HCT116 (cell line): Measurements from ENCODE around the gene COL18A1. TPM values are rescaled to one million over a fixed set of nuclear protein-coding genes. Genes with fewer than 3 reads are reported as not detected.

ENCODE experiments used
- ATAC-seq: fragments of 200-7000 bp; cut with Tn5 transposase; 2 replicates; pipeline ENCODE4 v1.9.1; 2020; ENCODE audit warnings: mild to moderate bottlenecking, moderate library complexity
- BruUV-seq: library from RNA; stranded (reverse); fragments of 400-500 nt; replicated peaks from 2 replicates; lab custom pipeline; 2021; lab: Mats Ljungman, UMichigan
- CTCF ChIA-PET: fragments of 300-600 bp; sonication (Branson Sonifier 250); formaldehyde crosslinking; loops from one replicate; lab custom pipeline; 2021; ENCODE audit warnings: antibody characterized with exemption; lab: Charles Lee
- POLR2A ChIA-PET: fragments of 300-600, 350-600 bp; sonication (Branson Sonifier 250); formaldehyde crosslinking; loops from one replicate; lab custom pipeline; 2021; ENCODE audit warnings: antibody characterized with exemption; lab: Charles Lee
- RAD21 ChIA-PET, 2 experiments: fragments of 300-600 bp; sonication (Branson Sonifier 250); formaldehyde crosslinking; loops; one replicate each; lab custom pipeline; 2023; ENCODE audit warnings: low total read pairs in 2 of 2; ENCODE audit not compliant: uncharacterized antibody in 2 of 2, unreplicated experiment in 2 of 2, low non-redundant PET in 1 of 2; lab: Charles Lee
- DNase-seq: peaks from one replicate; pipeline ENCODE4 v3.0.0-alpha.2; 2010; ENCODE audit warnings: low read depth, low spot score
- H2AFZ ChIP-seq: fragments of 200-600 bp; shearing (Covaris generic), sonication (generic); 2 replicates; pipeline ENCODE4 v1.6.1; 2017; ENCODE audit warnings: low read depth, mixed run types, mixed read lengths, antibody characterized with exemption, low read length; ENCODE audit not compliant: poor library complexity, severe bottlenecking
- H3K27ac ChIP-seq: 2 replicates; pipeline ENCODE4 v1.5.1; 2012; ENCODE audit warnings: low read depth, low read length
- H3K27me3 ChIP-seq: fragments of 200-600 bp; sonication (generic); 2 replicates; pipeline ENCODE4 v1.6.1; 2016; ENCODE audit warnings: mixed run types, low read length, mixed read lengths; ENCODE audit not compliant: insufficient read depth
- H3K36me3 ChIP-seq, 2 experiments: fragments of 200-500 bp in 1 of 2; fragments of 200-600 bp in 1 of 2; sonication (Bioruptor generic) in 1 of 2; sonication (generic) in 1 of 2; 2 replicates each; pipeline versions ENCODE4 v1.5.1 to v1.6.1; 2014 to 2016; ENCODE audit warnings: low read length in 2 of 2, inconsistent platforms in 1 of 2, mixed read lengths in 1 of 2, mixed run types in 1 of 2; ENCODE audit not compliant: insufficient read depth in 2 of 2, control insufficient read depth in 1 of 2
- H3K4me1 ChIP-seq, 2 experiments: fragments of 200-600 bp in 1 of 2; sonication (generic) in 1 of 2; 2 replicates each; pipeline versions ENCODE4 v1.5.1 to v1.6.1; 2012 to 2017; ENCODE audit warnings: low read length in 2 of 2, inconsistent platforms in 1 of 2, mild to moderate bottlenecking in 1 of 2, mixed read lengths in 1 of 2, mixed run types in 1 of 2, moderate library complexity in 1 of 2; ENCODE audit not compliant: insufficient read depth in 2 of 2, control insufficient read depth in 1 of 2
- H3K4me2 ChIP-seq: fragments of 200-600 bp; sonication (generic); 2 replicates; pipeline ENCODE4 v1.6.1; 2017; ENCODE audit warnings: mixed run types, low read length, mixed read lengths
- H3K4me3 ChIP-seq, 2 experiments: fragments of 200-600 bp in 1 of 2; sonication (generic) in 1 of 2; replicated peaks in 1 of 2; 2 replicates each; pipeline ENCODE4 v1.5.1; 2011 to 2016; ENCODE audit warnings: low read length in 2 of 2, control low read depth in 1 of 2, low read depth in 1 of 2, mild to moderate bottlenecking in 1 of 2, mixed read lengths in 1 of 2, mixed run types in 1 of 2
- H3K79me2 ChIP-seq: fragments of 200-600 bp; sonication (generic); 2 replicates; pipeline ENCODE4 v1.6.1; 2017; ENCODE audit warnings: mild to moderate bottlenecking, mixed run types, low read length, moderate library complexity, mixed read lengths; ENCODE audit not compliant: insufficient read depth
- H3K9ac ChIP-seq: fragments of 200-600 bp; sonication (generic); 2 replicates; pipeline ENCODE4 v1.6.1; 2016; ENCODE audit warnings: low read length, mixed read lengths
- H3K9me2 ChIP-seq: fragments of 200-600 bp; sonication (generic), shearing (Covaris generic); 2 replicates; pipeline ENCODE4 v1.6.1; 2017; ENCODE audit warnings: mixed run types, mild to moderate bottlenecking, moderate library complexity; ENCODE audit not compliant: insufficient read depth
- H3K9me3 ChIP-seq, 2 experiments: fragments of 200-500 bp in 1 of 2; fragments of 200-600 bp in 1 of 2; sonication (Bioruptor generic) in 1 of 2; sonication (generic) in 1 of 2; 2 replicates each; pipeline ENCODE4 v1.6.1; 2014 to 2017; ENCODE audit warnings: low read length in 2 of 2, mixed read lengths in 2 of 2, inconsistent platforms in 1 of 2, low read depth in 1 of 2, mild to moderate bottlenecking in 1 of 2, mixed run types in 1 of 2, moderate library complexity in 1 of 2; ENCODE audit not compliant: control insufficient read depth in 1 of 2, insufficient read depth in 1 of 2
- H4K20me1 ChIP-seq: fragments of 200-600 bp; sonication (generic), shearing (Covaris generic); 2 replicates; pipeline ENCODE4 v1.6.1; 2017; ENCODE audit warnings: mixed run types, mild to moderate bottlenecking, moderate library complexity; ENCODE audit not compliant: insufficient read depth
- CBX3 ChIP-seq: IDR thresholded peaks from 2 replicates; pipeline ENCODE4 v1.6.1; 2012; ENCODE audit warnings: low read depth
- MAX ChIP-seq: IDR thresholded peaks from 2 replicates; pipeline ENCODE4 v1.6.1; 2012
- POLR2AphosphoS5 ChIP-seq: IDR thresholded peaks from 2 replicates; pipeline ENCODE4 v1.6.1; 2011; ENCODE audit warnings: mild to moderate bottlenecking, low read depth, low read length, moderate library complexity
- YY1 ChIP-seq: IDR thresholded peaks from 2 replicates; pipeline ENCODE4 v1.6.1; 2011; ENCODE audit warnings: low read length, low read depth, moderate library complexity, mild to moderate bottlenecking; ENCODE audit not compliant: insufficient replicate concordance; ENCODE audit errors: extremely low read depth
- intact Hi-C: fragments of 100-400 bp; cut with micrococcal nuclease; formaldehyde crosslinking; loops from 2 replicates; pipeline ENCODE4 v1.10.0; 2022
- total RNA-seq: library from RNA; stranded (reverse); gene quantifications from one replicate; pipeline ENCODE4 v1.2.1, GENCODE V29; 2021; ENCODE audit not compliant: unreplicated experiment
- TF ChIP-seq, protein P1 (sequence below), 3 experiments: fragments of 200-600 bp in 1 of 3; sonication (generic) in 1 of 3; IDR thresholded peaks in 2 of 3; conservative IDR thresholded peaks in 1 of 3; 2 replicates each; pipeline ENCODE4 v1.5.1; 2012 to 2017; ENCODE audit warnings: low read depth in 2 of 3, low read length in 2 of 3, antibody characterized with exemption in 1 of 3, borderline replicate concordance in 1 of 3, control low read depth in 1 of 3, mild to moderate bottlenecking in 1 of 3, mixed read lengths in 1 of 3, mixed run types in 1 of 3, moderate library complexity in 1 of 3; ENCODE audit not compliant: insufficient read depth in 1 of 3

The COL18A1 gene
- total RNA-seq, 1 experiment from 2014 or later: 59.5 TPM

DNA sequence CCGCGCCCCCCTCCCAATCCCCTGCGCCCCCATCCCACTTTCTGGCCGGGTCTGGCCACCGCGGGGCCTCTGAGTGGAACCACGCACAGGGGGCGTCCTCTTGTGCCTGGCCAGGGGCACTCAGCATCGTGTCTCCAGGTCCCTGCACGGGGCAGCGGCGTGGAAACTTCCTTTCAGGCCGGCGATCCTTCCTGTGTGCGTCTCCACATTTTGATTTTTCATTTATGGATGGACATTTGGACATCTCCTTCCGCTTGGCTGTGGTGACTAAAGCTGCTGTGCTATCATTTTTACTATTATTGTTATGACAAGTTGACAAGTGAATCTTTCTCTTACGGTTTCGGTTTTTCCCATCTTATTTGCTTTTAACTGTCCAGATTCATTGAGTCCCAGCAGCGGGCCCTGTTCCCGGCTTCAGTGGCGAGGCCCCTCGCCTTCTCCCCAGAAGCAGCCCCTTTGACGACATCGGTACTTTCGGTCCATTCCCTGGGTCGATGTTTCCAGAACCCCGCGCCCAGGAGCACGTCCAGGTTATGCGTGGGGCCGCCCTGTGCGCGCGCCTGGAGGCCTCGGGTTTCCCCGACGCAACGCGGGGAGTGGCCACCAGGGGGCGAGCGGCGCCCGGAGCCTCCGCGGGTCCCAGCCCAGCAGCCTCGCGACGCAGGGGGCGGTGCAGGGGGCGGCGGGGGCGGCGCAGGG, 149.7 kb downstream of the COL18A1 start:
- Histone ChIP-seq H3K27ac (peak overlapping the region; percentile 68), H3K4me3 (peak overlapping the region; percentile 54 to 67), H4K20me1 (no peaks in the 10 kb centered on the region), H3K9me3 (no peaks in the 10 kb centered on the region), H3K36me3 (no peaks in the 10 kb centered on the region), H2AFZ (peak overlapping the region; percentile 73), H3K4me2 (peak overlapping the region; percentile 97), H3K9me2 (no peaks in the 10 kb centered on the region), H3K79me2 (no peaks in the 10 kb centered on the region), H3K9ac (peak overlapping the region; percentile 70), H3K27me3 (no peaks in the 10 kb centered on the region), H3K4me1 (peaks cover 14 to 38% of the 10 kb centered on the region in 2 experiments)
- POLR2A ChIA-PET: interaction anchor here (0.6 kb wide), 1 partner anchor 163 kb away, joined by 3 read pairs; no protein-coding TSS in a partner anchor
- RAD21 ChIA-PET: no interaction called here
- ATAC-seq (peak; percentile 68), DNase-seq (peak; percentile 33)
- BruUV-seq: no TSS peak
- no peak for TF ChIP-seq MAX
- TF ChIP-seq, protein P1, sequence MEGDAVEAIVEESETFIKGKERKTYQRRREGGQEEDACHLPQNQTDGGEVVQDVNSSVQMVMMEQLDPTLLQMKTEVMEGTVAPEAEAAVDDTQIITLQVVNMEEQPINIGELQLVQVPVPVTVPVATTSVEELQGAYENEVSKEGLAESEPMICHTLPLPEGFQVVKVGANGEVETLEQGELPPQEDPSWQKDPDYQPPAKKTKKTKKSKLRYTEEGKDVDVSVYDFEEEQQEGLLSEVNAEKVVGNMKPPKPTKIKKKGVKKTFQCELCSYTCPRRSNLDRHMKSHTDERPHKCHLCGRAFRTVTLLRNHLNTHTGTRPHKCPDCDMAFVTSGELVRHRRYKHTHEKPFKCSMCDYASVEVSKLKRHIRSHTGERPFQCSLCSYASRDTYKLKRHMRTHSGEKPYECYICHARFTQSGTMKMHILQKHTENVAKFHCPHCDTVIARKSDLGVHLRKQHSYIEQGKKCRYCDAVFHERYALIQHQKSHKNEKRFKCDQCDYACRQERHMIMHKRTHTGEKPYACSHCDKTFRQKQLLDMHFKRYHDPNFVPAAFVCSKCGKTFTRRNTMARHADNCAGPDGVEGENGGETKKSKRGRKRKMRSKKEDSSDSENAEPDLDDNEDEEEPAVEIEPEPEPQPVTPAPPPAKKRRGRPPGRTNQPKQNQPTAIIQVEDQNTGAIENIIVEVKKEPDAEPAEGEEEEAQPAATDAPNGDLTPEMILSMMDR (IDR thresholded peaks at IDR 0.05 in 2 of 3, conservative IDR thresholded peaks at IDR 0.05 in 1 of 3; ENCODE audit: borderline replicate concordance in 1 of 3, insufficient read depth in 1 of 3, low read depth in 2 of 3, low read length in 2 of 3): peak in 2 of 3 experiments; percentile 59 to 76; a peak in 4 of 6 replicates
- peak; percentile 36; the same call in 1 of the 2 replicates for TF ChIP-seq POLR2AphosphoS5
- TF ChIP-seq YY1: no peak
- no peak for TF ChIP-seq CBX3
- CTCF ChIA-PET: interaction anchor here (1.7 kb wide), 1 partner anchor 326 kb away, joined by 24 read pairs; no protein-coding TSS in a partner anchor
- intact Hi-C loops: loop anchor here (1.0 to 10.0 kb wide), 4 partner anchors 42 to 370 kb away; partner anchors contain the start of gene PCBP3
